ENCODE measurements around the gene HAPLN2.
"Not testable (repeated sequence)": the region's sequence is repeated elsewhere in the genome, so short reads cannot be mapped to it uniquely, and the experiment has no call there.

Gene HAPLN2

GRCh38 chr1:156586323-156586722 is 32.9 kb upstream of the HAPLN2 start:
- Histone ChIP-seq H2AFZ (no peak overlapping the region), H3K4me1 (peaks cover 4% of the 10 kb centered on the region), H3K9ac (no peak overlapping the region), H3K79me2 (no peaks in the 10 kb centered on the region), H3K36me3 (ENCODE audit: control insufficient read depth, insufficient read depth, low read length) (no peaks in the 10 kb centered on the region), H3K27ac (no peak overlapping the region), H3K4me3 (ENCODE audit: low read depth, low read length) (no peak overlapping the region), H3K27me3 (ENCODE audit: control insufficient read depth, insufficient read depth, low read length) (no peaks in the 10 kb centered on the region), H3K4me2 (ENCODE audit: low read length) (no peak overlapping the region), H3K9me3 (ENCODE audit: control insufficient read depth, low read length) (no peaks in the 10 kb centered on the region)
- no peak for TF ChIP-seq CTCF (IDR thresholded peaks at IDR 0.05)

DNA sequence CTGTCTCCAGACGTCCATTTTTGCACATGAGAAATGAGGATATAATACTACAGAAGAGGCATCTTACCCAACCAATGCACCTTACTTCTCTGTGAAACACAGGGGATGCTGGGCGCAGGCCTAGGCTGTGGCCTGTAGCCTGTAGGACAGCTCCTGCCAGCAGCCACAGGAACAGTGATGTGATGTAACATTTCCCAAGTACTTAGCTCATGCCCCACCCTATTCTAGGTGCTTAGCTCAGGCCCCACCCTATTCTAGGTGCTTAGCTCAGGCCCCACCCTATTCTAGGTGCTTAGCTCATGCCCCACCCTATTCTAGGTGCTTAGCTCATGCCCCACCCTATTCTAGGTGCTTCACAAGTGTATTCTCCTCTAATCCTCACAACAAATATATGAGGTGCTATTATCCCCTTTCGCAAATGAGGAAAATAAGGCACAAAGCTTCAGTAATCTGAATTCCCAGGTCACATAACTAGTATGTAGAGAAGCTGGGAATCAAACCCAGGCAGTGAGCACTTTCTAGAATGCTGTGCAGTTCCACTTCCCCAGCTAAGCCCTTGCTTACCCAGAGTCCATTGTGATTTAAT is 32.2 kb upstream of the HAPLN2 start:
- TF ChIP-seq CTCF (IDR thresholded peaks at IDR 0.05), result no peak
- Histone ChIP-seq H3K4me3 (ENCODE audit: low read depth, low read length) (no peak overlapping the region), H3K79me2 (no peaks in the 10 kb centered on the region), H3K4me2 (ENCODE audit: low read length) (no peak overlapping the region), H2AFZ (no peak overlapping the region), H3K36me3 (ENCODE audit: control insufficient read depth, insufficient read depth, low read length) (no peaks in the 10 kb centered on the region), H3K4me1 (peaks cover 4% of the 10 kb centered on the region), H3K27ac (no peak overlapping the region), H3K9me3 (ENCODE audit: control insufficient read depth, low read length) (no peaks in the 10 kb centered on the region), H3K9ac (no peak overlapping the region), H3K27me3 (ENCODE audit: control insufficient read depth, insufficient read depth, low read length) (no peaks in the 10 kb centered on the region)

DNA sequence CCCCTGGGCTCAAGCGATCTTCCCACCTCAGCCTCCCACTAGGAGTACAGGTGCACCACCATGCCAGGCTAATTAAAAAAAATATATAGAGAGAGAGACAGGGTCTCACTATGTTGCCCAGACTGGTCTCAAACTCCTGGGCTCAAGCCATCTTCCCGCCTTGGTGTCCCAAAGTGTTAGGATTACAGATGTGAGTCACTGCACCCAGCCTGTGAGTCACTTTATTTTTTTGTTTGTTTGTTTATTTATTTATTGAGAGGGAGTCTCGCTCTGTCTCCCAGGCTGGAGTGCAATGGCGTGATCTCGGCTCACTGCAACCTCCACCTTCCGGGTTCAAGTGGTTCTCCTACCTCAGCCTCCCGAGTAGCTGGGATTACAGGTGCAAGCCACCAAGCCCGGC is 31.3 kb upstream of the HAPLN2 start:
- not testable (repeated sequence) for H3K36me3 ChIP-seq (ENCODE audit: control insufficient read depth, insufficient read depth, low read length); H3K9me3 ChIP-seq (ENCODE audit: control insufficient read depth, low read length); H3K4me1 ChIP-seq; H2AFZ ChIP-seq; H3K4me3 ChIP-seq (ENCODE audit: low read depth, low read length); H3K27ac ChIP-seq; H3K79me2 ChIP-seq; H3K4me2 ChIP-seq (ENCODE audit: low read length); H3K27me3 ChIP-seq (ENCODE audit: control insufficient read depth, insufficient read depth, low read length); H3K9ac ChIP-seq

DNA sequence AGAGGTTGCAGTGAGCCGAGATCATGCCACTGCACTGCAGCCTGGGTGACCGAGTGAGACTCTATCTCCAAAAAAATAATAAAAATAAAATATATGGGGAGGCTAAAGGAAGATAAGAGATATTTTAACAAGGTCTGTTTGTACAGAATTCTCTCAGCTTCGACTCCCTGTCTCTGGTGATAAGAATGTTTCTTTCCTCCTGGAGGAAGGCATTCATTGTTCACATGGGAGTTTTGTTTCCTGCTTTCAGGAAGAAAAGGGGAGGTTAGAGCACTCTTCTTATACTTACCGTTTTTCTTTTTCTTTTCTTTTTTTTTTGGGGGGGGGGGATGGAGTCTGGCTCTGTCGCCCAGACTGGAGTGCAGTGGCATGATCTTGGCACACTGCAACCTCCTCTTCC is 29.7 kb upstream of the HAPLN2 start:
- Histone ChIP-seq H3K9ac (no peak overlapping the region), H3K4me3 (ENCODE audit: low read depth, low read length) (no peak overlapping the region), H3K36me3 (ENCODE audit: control insufficient read depth, insufficient read depth, low read length) (no peaks in the 10 kb centered on the region), H3K27me3 (ENCODE audit: control insufficient read depth, insufficient read depth, low read length) (no peaks in the 10 kb centered on the region), H3K79me2 (no peaks in the 10 kb centered on the region), H3K9me3 (ENCODE audit: control insufficient read depth, low read length) (no peaks in the 10 kb centered on the region), H2AFZ (no peak overlapping the region), H3K4me1 (peaks cover 4% of the 10 kb centered on the region), H3K4me2 (ENCODE audit: low read length) (no peak overlapping the region), H3K27ac (no peak overlapping the region)
- no peak for TF ChIP-seq CTCF (IDR thresholded peaks at IDR 0.05)

DNA sequence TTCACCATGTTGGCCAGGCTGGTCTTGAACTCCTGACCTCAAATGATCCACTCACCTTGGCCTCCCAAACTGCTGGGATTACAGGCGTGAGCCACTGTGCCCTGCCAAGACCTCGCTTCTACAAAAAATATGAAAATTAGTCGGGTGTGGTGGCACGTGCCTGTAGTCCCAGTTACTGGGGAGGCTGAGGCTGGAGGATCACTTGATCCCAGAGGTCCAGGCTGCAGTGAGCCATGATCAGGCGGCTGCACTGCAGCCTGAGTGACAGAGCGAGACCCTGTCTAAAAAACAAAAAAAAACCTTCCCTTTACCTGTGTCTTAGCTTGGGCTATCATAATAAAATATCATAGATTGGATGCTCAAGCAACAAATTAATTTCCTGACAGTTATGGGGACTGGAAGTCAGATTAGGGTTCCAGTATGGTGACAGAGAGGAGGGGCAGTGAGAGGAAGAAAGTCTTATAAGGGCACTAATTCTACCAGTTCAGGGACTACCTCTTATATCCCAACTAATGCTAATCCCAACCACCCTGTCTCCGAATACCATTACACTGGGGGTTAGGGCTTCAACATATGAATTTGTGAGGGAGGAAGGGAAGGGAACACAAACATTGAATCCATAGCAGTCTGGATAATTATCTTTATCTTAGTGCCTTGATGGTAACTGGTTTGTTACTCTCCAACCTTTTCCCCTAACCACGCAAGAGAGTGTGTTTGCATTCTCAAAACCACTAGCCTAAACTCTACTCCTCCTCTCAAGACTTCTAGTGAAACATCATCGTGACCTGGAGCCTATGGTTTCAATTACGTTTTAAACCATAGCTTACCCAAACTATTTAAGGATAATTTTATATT is 28.7 kb upstream of the HAPLN2 start:
- Histone ChIP-seq H3K27ac (peak overlapping the region; percentile 74), H3K4me1 (peaks cover 4% of the 10 kb centered on the region), H3K79me2 (no peaks in the 10 kb centered on the region), H3K4me3 (ENCODE audit: low read depth, low read length) (peak overlapping the region; percentile 83), H3K27me3 (ENCODE audit: control insufficient read depth, insufficient read depth, low read length) (no peaks in the 10 kb centered on the region), H3K9me3 (ENCODE audit: control insufficient read depth, low read length) (no peaks in the 10 kb centered on the region), H3K9ac (no peak overlapping the region), H3K4me2 (ENCODE audit: low read length) (no peak overlapping the region), H3K36me3 (ENCODE audit: control insufficient read depth, insufficient read depth, low read length) (no peaks in the 10 kb centered on the region), H2AFZ (peak overlapping the region; percentile 83)
- TF ChIP-seq CTCF (IDR thresholded peaks at IDR 0.05), result no peak

Measured in parathyroid adenoma (tissue), 2 donors.